Limb (tissue), 2 donors: Measurements from ENCODE around the gene DLEU7.

ENCODE experiments used
- DNase-seq, 2 donors: peaks; one replicate each; pipeline ENCODE4 v3.0.0-alpha.2; 2016; ENCODE audit errors: extremely low spot score in 2 of 2

DLEU7 gene

DNA sequence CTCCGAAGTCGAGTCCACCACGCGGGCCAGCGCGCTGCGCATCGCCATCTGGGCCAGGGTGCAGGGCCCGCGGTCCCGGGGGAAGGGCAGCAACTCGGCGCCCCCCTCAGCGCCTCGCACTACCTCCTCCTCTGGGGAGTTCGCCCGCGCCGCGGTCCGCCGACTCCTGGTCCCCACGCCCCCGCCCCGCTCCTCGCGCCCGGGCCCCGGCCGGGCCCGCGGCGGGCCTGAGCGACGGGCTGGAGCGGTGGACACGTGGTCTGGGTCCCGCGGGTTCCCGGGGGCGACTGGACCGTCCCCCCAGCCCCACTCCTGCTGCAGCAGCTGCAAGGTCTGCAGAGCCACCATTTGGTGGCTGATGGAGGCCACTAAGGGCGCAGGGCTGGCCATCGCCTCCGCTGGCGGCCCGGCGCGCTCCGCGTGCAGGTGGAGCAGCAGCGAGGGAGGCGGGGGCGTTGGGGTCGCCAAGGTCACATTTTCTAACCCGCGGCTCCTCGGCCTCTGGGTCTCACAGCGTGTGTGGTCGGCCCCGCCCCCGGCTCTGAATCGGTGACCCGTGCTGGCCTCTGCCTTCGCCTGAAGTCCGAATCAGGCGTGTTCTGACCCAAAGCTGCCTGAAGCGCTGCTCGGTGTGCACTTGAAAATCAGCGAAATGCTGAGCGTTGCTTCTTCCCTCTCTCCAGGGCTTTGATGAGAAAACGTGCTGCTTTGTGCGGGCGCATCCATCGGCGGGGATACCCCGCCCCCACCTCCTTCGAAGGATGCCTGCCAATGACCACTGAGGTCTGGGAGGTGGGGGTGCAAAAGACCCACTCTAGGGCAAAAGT is at the start of gene DLEU7:
Gene DLEU7, minus strand, starts transcription at position 436 of the 827 bp plus-strand sequence. Its CDS starts 46 bp downstream, at position 390.
- peak in 1 of 2 donors; percentile 46 for DNase-seq

DNA sequence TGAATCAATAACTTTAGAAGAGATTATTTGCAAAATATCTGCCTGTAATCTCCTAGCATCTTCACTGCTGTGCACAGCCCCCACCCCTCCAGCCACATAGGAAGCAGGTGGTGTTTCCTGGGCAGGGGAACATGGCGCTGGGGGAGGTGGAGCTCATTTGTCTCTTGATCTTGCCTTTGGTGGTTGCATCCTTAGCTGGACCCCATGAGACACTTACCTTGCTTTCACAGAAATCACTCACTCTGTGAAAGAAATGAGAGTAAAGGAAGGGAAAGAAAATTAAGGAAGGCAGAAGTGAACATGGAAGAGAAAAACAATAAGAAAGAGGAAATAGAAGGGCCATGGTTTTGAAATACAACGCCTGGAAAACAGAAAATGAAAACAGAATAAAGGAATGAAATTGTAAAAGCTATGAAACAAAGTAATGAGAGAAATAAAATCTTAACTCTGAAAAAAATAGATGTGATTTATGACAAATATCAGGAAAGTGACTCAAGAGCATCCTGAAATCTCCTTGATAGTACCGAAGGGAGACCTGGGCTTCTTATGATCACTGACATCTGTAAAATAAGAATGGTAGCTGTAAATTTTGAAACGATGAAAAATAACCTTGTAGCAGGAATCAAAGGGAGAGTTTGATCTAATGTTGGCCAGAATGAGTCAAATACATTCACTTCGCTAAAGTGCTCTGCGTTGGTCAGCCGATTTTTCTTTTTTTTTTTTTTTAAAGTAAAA is 48.9 kb upstream of the DLEU7 start:
- no peak for DNase-seq

DNA sequence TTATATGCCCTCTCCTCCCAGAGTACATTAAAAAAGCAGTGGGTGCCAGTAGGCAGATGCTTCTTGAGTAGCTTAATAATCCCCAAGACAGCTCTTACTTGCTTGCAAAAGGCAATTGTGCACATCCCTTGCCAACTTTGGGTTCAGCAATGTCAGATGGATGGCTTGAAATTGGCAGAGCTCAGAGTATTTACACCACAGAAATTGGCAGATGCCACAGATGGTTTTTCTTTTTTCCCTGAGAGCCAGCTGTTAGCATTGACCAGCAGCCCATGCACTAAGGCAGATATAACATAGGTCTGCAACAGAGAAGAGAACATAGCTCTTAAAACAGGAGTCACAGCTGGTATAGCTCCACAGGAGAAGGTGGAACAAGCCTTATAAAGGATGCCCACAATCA is 47.7 kb upstream of the DLEU7 start:
- no peak for DNase-seq

DNA sequence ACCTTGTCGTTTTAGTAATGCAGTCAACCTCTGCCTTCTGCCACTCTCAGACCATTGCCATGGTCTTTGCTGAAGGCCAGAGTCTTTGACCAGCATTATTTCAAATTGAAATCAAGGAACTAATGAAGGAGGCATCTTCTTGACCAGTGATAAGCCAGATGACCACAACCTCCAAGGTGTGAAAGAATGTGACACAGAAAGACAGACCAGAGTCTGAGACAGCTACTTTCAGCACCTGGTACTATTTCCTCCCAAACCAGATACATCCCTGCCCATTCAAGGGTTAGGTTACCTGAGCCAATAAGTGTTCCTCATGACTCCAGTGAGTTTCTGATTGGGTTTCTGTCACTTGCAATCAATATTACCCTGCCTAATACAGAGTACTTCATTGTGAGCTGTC is 45.8 kb upstream of the DLEU7 start:
- DNase-seq: no peak

DNA sequence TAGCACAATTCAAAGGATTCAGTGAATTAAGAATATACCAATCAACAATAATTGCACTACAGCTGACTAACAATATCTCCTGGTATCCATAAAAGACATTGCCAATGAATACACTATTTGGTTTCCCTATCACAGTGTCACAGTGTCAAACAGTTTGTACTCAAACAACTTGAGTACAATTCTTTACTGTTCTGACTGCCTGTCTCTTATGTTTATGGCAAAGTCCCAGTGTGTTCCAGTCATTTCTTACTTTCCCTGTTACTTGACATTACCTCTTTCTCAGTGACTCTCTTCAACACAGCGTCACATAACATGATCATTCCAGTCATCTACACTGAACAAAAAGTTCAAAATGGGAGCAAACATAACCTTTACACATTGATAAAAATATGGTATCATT is 44.9 kb upstream of the DLEU7 start:
- no peak for DNase-seq

DNA sequence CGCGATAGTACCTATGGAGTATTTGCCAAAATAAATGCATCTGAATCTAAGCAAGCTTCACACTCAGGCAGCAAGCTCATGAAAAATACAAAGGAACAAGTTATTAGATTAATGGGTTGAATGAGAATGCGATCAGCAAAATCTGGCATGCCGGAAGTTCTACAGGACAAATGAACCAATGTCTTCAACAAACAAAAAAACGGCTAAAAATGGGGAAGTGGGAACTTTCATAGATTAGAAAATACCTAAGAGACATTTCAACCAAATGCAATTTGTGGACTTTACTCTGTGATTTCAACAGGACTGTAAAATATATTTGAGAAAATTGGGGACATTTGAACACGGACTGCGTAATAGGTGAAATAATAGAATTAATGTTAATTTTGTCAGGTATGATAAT is 43.7 kb upstream of the DLEU7 start:
- no peak for DNase-seq

DNA sequence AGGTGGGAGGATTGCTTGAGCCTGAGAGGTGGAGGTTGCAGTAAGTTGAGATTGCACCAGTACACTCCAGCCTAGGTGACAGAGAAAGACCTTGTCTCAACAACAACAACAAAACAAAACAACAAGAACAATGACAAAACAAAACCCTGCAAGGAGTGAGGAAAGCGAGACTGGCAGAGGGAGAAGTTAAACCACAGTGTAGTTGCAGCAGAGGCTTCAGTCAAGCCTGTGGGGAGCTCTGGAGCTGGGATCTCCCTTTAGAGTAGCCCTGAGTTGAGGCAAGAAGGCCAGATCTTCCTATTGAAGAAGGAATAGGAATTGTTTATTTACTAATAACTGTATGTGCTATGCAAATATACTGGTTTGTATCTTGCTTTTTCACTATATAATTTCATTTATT is 40.8 kb upstream of the DLEU7 start:
- no peak for DNase-seq

DNA sequence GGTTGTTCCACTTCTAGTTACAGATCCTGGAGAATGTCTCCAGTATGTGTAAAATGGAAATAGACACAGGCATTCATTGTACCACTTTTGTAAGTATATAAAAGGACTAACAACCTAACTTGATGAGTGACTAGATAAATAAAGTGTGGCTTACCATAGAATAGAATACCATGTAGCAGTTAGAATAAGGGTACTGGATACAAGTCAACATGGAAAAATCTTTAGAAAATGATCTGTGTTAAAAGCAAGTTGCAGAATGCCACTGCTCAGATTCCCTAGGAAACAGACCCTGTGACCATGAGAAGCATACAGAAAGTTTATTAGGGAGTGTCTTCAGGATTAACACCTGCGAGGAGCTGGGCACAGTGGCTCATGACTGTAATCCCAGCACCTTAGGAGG is 40.2 kb upstream of the DLEU7 start:
- no peak for DNase-seq

DNA sequence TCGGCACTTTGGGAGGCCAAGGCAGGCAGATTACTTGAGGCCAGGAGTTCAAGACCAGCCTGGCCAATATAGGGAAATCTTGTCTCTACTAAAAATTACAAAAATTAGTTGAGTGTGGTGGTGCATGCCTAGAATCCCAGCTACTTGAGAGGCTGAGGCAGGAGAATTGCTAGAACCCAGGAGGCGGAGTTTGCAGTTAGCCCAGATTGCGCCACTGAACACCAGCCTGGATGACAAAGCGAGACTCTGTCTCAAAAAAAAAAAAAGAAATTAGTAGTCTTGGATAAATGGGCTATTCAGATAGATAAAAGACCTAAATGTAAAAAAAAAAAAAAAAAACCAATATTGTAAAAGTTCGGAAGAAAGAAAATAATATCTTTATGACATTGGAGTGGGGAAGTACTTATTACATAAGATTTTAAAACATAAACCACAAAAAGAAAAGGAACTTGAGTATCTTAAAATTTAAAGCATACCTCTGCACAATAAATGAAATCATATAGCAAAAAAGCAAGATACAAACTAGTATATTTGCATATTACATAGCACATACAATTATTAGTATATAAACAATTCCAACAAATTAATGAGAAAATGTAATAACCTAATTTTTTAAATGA is 39.4 kb upstream of the DLEU7 start:
- DNase-seq: no peak

DNA sequence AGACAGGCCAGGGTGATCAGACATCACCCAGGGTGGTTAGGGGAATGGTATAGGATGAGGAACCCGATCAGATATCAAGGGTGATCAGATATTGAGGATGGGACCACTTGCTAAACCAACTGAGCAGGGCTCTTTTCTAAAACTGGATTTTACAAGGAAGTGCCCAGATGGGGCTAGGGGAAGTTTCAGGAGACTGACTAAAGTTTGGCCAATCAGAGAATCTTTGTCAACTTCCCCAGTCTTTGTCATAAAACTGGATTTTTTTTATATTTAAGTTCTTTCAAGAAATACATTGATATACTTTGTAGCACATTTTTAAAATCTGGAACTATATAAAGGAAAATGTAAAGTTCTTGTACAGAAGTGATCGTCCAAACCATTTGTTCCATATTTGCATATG is 30.5 kb upstream of the DLEU7 start:
- no peak for DNase-seq

DNA sequence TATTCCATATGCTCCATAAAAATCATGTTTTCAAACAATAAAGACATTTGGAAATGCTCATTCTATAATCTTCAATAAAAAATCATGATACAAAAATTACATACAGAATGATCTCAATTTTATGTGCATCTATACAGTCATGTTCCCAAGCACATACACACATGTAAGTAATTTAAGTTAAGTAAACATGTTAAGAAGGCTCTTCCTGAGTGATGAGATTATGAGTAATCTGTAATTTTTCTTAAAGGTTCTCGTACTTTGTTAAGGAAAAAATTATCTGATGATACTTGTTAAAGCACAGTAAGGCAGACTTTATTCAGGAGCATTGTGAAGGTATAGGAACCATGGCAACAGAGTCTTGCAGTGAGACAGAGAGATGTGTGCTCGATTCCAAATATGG is 30.0 kb upstream of the DLEU7 start:
- no peak for DNase-seq

DNA sequence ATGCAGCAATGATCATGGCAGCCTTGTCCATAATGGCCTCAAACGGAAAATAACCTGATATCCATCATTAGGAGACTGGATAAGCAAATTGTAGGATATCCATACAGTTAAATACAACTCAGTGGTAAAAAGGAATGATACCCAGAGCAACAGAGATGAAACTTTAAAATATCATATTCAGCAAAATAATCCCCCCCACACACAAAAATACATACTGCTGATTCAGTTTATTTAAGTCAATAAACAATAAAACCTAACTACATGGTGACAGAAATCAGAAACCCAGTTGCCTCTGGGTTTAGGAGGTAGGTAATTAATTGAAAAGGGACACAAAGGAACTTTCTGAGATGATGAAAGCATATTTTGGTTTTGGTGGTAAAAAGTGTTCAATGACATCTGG is 27.9 kb upstream of the DLEU7 start:
- DNase-seq: no peak

DNA sequence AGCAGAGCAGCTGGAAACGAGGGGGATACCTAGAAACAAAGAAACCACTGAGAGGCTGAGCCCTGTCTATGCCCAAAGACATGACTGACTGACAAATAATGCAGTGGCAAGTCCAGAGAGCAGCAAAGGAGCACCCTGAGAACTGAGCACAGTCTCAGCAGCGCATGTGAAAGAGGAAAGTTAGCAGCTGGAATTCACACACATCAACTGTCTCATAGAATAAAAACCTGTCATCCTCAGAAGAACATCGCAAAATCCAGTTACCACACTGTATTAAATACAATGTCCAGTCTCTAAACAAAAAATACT is 24.1 kb upstream of the DLEU7 start:
- DNase-seq: no peak

DNA sequence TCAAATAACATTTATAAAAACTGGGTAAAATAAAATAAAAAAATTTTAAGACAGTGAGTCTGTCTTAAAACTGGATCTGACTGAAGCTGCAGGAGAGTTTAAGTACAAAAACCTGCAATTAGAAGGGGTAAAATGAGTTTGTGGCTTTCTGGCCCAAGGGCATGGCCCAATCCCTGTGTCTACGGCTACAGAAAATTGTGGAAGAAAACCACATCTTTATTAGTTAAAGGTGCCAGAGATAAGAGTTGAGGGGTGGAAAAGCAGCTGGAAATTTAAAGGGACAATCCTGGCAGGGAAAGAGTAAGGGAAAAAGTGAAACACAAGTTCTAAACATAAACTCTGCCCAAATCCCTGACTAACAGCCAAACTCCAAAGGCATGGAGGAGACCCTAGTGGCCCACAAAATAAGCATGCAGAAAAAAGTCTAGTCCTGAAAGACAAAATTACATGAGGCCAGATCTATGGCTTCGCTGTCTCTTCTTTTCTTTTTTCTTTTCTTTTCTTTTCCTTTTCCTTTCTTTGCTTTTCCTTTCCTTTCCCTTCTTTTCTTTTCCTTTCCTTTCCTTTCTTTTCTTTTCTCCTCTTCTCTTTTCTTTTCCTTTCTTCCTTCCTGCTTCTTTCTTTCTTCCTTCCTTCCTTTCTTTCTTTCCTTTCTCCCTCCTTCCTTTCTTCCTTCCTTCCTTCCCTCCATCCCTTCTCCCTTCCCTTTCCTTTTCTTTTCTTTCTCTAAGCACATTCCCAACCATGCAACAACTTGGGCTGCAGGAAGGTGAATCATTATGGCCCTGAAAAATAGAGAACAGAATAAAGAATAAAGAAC is 23.5 kb upstream of the DLEU7 start:
- no peak for DNase-seq

DNA sequence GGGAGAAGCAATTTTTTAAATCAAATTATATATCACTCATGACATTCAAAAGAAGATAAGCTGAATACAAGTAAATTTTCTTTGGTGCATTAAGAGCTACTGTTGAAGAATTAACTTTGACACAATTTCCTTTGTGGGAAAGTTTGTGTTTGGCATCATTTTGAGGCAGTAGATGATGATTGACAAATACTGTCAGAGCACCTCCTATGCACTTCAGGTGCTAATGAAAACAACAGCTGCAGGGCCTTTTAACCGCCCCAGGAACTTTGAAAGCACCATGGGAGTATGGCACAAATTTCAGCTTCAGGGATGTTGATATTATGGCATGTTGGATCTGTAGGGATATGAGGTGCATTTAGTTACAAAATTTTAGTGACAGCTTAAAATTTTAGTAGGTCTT is 21.0 kb upstream of the DLEU7 start:
- DNase-seq: no peak

DNA sequence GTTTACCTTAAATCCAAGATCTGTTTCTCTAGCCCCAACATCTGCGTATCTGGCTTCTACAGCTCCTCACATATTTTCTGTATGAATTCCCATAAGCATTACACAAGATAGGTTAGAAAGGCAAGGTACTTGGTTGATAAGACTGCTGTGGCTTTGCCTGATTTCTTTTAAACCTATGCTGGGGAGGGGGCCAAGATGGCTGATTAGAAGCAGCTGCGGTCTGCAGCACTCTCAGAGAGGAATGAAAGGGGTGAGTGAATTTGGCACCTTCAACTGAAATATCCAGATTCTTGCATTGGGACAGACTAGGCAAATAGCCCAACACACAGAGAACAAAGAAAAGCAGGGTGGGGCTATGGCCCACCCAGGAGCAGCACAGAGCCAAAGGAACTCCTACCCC is 12.2 kb upstream of the DLEU7 start:
- no peak for DNase-seq

DNA sequence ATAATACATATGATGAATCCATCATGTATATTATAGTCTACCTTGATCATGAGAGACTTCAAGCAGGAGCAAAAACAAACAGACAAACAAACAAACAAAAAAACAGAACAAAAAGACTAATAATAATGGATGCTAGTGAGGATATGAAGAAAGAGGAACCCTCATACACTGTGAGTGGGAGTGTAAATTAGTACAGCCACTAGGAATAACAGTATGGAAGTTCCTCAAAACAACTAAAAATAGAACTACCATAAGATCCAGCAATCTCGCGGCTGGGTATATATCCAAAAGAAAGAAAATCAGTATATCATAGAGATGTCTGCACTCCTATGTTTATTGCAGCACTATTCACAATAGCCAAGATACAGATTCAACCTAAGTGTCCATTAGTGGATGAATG is 7.0 kb upstream of the DLEU7 start:
- DNase-seq: no peak

DNA sequence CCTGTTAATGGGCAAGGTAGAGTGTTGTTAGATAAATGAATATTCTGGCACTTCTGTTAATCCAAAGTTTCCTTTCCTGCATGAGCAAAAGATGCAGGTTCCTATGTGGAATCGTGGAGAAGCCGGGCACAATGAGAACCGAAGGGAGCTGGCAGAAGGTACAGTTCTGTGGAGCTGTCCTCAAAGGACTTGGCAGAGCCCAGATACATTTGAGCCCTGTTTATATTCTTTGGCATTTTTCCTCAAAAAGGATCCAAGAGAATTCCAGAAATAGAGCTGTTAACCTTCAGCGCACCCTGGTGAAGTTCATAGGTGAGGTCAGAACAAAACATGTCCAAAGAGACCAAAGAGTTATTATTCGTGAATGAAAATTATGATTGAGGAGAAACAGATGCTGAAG is 4.0 kb upstream of the DLEU7 start:
- no peak for DNase-seq

DNA sequence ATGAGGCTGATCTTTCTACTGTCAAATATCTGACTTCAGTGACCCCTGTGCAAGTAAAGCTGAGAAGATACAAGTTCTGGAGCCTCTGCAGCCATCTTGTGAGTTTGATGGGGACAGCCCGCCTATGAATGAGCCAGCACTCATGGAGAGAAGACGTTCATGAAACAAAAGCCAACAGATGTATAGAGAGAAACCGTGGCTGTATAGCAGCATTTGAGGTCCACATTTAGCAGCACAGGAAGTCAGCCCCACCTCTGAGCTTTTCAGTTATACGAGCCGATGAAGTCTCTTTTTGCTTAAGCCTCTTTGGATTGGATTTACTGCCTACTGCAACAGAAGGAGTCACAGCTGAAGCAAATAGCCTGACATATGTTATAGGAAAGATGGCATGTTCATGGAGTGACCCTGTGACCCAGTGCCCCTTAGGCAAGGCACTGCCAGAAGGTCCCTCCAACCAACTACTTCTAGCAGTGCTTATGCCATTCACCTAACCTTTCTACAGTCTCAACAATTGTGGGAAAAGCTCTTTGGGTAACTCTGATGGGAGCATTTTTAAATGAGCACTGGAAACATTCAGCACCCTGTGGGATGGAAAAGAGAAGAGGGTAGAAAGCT is 3.5 kb upstream of the DLEU7 start:
- no peak for DNase-seq

DNA sequence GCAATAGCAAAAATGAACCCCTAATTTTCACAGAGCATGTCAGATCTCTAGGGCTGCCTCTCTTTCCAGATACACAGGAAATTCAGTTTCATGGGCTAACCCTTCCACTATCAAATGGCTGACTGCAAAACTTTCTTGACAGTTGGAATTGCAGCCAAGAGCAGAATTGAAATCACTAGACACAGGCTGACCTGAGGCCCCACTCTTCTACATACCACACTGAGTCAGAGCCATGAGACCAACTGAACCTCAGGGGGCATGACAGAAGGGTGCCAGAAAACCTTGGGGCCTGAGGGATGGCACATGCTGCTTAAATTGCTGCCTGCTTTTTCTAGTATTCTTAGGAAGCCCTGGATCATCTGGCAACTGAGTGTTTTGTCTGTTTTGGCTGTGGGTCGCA is 1.7 kb upstream of the DLEU7 start:
- no peak for DNase-seq

DNA sequence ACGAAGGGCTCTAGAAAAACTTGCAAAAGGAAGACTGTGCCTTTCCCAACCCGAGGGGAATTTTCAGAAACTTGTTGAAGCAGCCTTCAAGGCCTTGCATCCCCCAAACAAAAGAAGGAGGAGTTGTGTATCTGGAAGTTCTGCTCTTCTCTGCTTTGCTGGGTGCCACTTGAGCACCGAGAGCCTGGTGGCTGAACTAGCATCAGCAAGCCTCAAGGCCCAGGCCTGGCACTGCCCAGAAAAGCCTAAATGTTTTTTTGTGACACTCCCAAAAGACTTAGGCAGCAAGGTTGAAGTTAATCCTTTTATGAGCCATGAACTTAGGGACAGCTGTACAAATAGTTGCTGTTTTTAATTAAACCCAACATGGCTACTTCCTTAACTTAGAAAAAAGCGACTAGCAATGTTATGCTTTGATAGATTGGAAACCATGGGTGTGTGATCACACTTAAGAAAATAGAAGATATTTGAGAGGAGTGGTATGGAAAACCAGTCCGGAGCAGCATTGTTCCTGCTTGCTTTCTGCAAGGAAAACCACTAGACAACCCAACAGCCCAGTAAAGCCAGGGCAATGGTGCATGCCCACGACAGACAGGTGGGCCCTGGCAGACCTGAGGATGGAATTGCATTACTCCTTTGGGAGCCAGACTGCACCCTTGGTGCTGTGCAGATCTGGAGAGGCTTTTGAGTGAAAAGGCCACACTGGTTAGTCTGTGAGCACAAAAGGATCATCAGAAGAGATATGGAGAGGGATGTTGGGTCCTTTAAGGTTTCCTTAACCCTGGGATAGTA is 788 bp upstream of the DLEU7 start:
- no peak for DNase-seq
